HEK293T (cell line): ENCODE data around the gene SSTR4.

Source experiments
- FOXM1 ChIP-seq: fragments of 450-650 bp; IDR thresholded peaks from 2 replicates; pipeline ENCODE4 v1.6.1; 2017; ENCODE audit warnings: mild to moderate bottlenecking, borderline replicate concordance
- HDGF ChIP-seq: fragments of 450-650 bp; IDR thresholded peaks from 2 replicates; pipeline ENCODE4 v1.6.1; 2017; ENCODE audit warnings: antibody characterized with exemption, borderline replicate concordance
- SP1 ChIP-seq: fragments of 450-650 bp; IDR thresholded peaks from 2 replicates; pipeline ENCODE4 v1.6.1; 2017
- TARDBP ChIP-seq: fragments of 450-650 bp; IDR thresholded peaks from 2 replicates; pipeline ENCODE4 v1.6.1; 2016

- TF ChIP-seq HDGF (no peak), SP1 (no peak), FOXM1 (no peak), TARDBP (no peak)
Measured at GRCh38 chr20:23050076-23050838, 15.1 kb downstream of the SSTR4 start.
